ENCODE results near the gene PCDHB15.

GRCh38 chr5:141272906-141273305 is 27.7 kb downstream of the PCDHB15 start:
- TF ChIP-seq CTCF (IDR thresholded peaks at IDR 0.05) (no peak), POLR2A (IDR thresholded peaks at IDR 0.05) (no peak)
